HL-60 (cell line): ENCODE results near the gene PPP1R16B.

Experiments
- DNase-seq, 2 experiments: peaks; one replicate each; pipeline ENCODE4 v3.0.0-alpha.2; 2010 to 2020; ENCODE audit warnings: low read depth in 1 of 2, low spot score in 1 of 2
- H3K27ac ChIP-seq: fragments of 250-450 bp; sonication (Bioruptor Pico); replicated peaks from 2 replicates; pipeline ENCODE4 v1.5.1; 2020; ENCODE audit warnings: mild to moderate bottlenecking, moderate library complexity
- H3K27me3 ChIP-seq: fragments of 250-450 bp; sonication (Bioruptor Pico); 2 replicates; pipeline ENCODE4 v1.5.1; 2021; ENCODE audit warnings: mild to moderate bottlenecking, moderate library complexity; ENCODE audit not compliant: insufficient read depth, poor library complexity, severe bottlenecking
- H3K4me3 ChIP-seq: replicated peaks from 2 replicates; pipeline ENCODE4 v1.5.1; 2011; ENCODE audit warnings: mild to moderate bottlenecking, control low read depth, low read length; ENCODE audit not compliant: insufficient read depth
- CTCF ChIP-seq: IDR thresholded peaks from one replicate; pipeline ENCODE4 v1.5.1; 2011; ENCODE audit warnings: low read length, control low read depth, inconsistent platforms; ENCODE audit not compliant: insufficient read depth
- GABPA ChIP-seq: IDR thresholded peaks from 2 replicates; pipeline ENCODE4 v1.6.1; 2012; ENCODE audit warnings: low read depth
- POLR2AphosphoS5 ChIP-seq: IDR thresholded peaks from 2 replicates; pipeline ENCODE4 v1.6.1; 2012; ENCODE audit warnings: low read depth
- REST ChIP-seq: IDR thresholded peaks from 2 replicates; pipeline ENCODE4 v1.6.1; 2012; ENCODE audit warnings: low read depth; ENCODE audit not compliant: insufficient replicate concordance
- SPI1 ChIP-seq: IDR thresholded peaks from 2 replicates; pipeline ENCODE4 v1.6.1; 2012; ENCODE audit warnings: low read depth, mild to moderate bottlenecking, borderline replicate concordance

The PPP1R16B gene

GRCh38 chr20:38880952-38881735 lies 75.6 kb downstream of the PPP1R16B start:
- TF ChIP-seq POLR2AphosphoS5, result no peak
- TF ChIP-seq CTCF, result no peak
- TF ChIP-seq SPI1, result no peak
- no peak for TF ChIP-seq REST
- no peak for TF ChIP-seq GABPA
- no peak overlapping the region for H3K4me3 ChIP-seq
- H3K27me3 ChIP-seq, result no peaks in the 10 kb centered on the region
- H3K27ac ChIP-seq, result no peak overlapping the region
- no peak for DNase-seq

- H3K27me3 ChIP-seq, result no peaks in the 10 kb centered on the region
- TF ChIP-seq SPI1, result no peak
- TF ChIP-seq POLR2AphosphoS5, result no peak
- TF ChIP-seq REST, result no peak
- TF ChIP-seq CTCF, result no peak
- no peak for TF ChIP-seq GABPA
- no peak for DNase-seq
- H3K4me3 ChIP-seq, result no peak overlapping the region
- no peak overlapping the region for H3K27ac ChIP-seq
Observed at GRCh38 chr20:38881806-38882440, 76.4 kb downstream of the PPP1R16B start.

GRCh38 chr20:38882600-38882999 lies 77.1 kb downstream of the PPP1R16B start:
- Histone ChIP-seq H3K4me3 (no peak overlapping the region), H3K27me3 (no peaks in the 10 kb centered on the region), H3K27ac (no peak overlapping the region)
- no peak for DNase-seq
- TF ChIP-seq POLR2AphosphoS5 (no peak), REST (no peak), GABPA (no peak), CTCF (no peak), SPI1 (no peak)
